ENCODE data around the gene GJE1.

Gene GJE1

DNA sequence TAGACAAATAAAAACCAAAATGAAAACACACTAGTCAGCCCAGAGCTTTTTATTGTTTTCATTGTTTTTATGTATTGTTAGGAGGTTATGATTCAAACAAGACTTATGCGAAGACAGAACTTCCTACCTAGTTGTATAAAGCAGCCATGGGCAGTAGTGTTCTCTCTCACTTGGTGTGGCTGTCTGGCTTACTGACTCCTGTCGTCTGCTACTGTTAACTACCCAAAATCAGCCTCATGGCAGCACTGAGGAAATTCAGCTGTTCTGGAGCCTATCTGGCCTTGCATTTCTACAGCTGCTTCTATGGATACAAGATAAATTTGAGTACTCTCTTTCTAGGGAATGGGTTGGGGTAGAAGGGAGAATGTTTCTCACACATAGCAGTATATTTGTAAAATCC, 34.8 kb downstream of the GJE1 start:
- H3K27ac ChIP-seq = no peak overlapping the region
- TF ChIP-seq, protein P1, sequence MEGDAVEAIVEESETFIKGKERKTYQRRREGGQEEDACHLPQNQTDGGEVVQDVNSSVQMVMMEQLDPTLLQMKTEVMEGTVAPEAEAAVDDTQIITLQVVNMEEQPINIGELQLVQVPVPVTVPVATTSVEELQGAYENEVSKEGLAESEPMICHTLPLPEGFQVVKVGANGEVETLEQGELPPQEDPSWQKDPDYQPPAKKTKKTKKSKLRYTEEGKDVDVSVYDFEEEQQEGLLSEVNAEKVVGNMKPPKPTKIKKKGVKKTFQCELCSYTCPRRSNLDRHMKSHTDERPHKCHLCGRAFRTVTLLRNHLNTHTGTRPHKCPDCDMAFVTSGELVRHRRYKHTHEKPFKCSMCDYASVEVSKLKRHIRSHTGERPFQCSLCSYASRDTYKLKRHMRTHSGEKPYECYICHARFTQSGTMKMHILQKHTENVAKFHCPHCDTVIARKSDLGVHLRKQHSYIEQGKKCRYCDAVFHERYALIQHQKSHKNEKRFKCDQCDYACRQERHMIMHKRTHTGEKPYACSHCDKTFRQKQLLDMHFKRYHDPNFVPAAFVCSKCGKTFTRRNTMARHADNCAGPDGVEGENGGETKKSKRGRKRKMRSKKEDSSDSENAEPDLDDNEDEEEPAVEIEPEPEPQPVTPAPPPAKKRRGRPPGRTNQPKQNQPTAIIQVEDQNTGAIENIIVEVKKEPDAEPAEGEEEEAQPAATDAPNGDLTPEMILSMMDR (conservative IDR thresholded peaks at IDR 0.05) = no peak
- TF ChIP-seq ZFX (IDR thresholded peaks at IDR 0.05) = no peak

DNA sequence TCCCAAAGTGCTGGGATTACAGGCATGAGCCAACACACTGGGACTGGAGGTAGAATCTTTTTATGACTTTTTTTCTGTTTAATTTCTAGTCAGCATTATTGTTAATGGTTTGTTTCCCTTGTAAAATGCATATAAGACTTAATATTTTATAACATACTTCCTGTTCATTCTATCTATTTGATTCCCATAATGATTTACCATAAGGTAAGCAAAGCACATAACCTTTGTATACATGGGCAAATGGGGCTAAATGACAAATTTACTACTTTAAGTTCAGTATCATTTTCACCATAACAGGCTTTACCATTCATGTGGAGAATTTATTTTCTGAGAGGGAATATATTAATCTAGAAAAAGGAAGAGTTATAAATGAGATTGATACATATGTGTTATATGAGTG, 38.6 kb downstream of the GJE1 start:
- no peak overlapping the region for H3K27ac ChIP-seq
- TF ChIP-seq, protein P1 (conservative IDR thresholded peaks at IDR 0.05) = no peak
- no peak for TF ChIP-seq ZFX (IDR thresholded peaks at IDR 0.05)

DNA sequence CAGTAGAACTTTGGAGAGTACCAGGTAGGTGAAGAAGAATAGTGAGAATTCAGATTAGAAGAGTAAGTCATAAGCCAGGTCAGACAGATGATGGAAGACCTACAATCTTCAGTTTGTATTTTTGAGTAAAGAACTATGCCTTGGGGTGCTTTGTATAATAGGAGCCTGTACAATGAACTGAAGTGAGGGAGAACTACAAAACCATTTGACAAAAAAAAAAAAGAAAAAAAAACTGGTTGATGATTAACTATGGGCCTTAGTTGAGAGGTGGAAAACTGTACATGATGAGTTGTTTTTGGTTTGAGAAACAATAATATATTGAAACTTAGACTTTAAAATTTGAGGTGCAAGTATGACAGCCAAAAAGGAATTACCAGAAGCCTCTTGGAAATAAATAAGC, 40.0 kb downstream of the GJE1 start:
- no peak for TF ChIP-seq ZFX (IDR thresholded peaks at IDR 0.05)
- TF ChIP-seq, protein P1 (conservative IDR thresholded peaks at IDR 0.05) = no peak
- H3K27ac ChIP-seq = no peak overlapping the region

DNA sequence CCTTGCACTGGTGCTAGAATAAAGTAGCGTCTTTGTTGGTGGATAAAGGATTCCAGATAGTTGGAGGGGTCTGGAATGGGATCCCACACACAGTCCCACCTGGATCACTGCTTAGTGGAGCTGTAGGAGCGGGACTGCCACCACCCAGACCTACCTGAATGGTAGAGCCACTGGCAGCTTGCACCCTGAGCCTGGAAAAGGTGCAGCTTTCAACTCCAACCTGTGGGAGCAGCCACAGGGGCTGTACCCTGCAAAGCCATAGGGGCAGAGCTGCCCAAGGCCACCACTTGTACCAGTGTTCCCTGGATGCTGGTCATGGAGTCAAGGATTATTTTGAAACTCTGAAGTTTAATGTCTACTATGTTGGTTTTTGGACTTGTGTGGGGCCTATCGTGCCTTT, 41.3 kb downstream of the GJE1 start:
- no peak overlapping the region for H3K27ac ChIP-seq
- TF ChIP-seq, protein P1 (conservative IDR thresholded peaks at IDR 0.05) = no peak
- TF ChIP-seq ZFX (IDR thresholded peaks at IDR 0.05) = no peak

DNA sequence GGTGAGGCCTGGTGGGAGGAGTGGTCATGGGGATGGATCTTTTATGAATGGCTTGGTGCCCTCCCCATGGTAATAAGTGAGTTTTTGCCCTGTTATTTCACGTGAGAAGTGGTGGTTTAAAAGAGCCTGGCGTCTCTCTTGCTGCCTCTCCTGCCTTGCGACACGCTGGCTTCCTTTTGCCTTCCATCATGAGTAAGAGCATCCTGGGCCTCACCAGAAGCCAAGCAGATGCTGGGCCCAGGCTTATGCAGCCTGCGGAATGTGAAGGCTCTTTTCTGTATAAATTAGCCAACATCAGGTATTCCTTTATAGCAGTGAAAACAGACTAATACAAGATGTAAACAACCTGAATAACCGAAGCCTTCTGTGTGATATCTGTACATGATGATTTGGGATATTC, 42.0 kb downstream of the GJE1 start:
- no peak overlapping the region for H3K27ac ChIP-seq
- TF ChIP-seq ZFX (IDR thresholded peaks at IDR 0.05) = no peak
- TF ChIP-seq, protein P1 (conservative IDR thresholded peaks at IDR 0.05) = no peak

DNA sequence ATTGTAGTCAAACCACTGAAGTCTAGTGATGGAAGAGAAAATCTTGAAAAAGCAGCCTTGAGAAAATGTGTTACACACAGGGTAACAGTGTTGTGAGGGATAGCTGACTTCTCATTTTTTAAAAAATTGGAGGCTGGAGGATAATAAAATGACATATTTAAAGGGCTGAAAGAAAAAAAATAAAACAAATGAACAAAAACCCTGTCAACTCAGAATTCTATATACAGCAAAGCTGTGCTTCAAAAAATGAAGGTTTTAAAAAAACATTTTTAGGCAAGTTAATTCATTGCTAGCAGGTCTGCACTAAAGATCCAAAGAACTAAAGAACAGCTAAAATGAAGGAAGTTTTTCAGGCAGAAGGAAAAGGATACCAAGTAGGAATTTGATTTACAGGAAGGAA, 45.4 kb downstream of the GJE1 start:
- TF ChIP-seq, protein P1 (conservative IDR thresholded peaks at IDR 0.05) = no peak
- no peak for TF ChIP-seq ZFX (IDR thresholded peaks at IDR 0.05)
- H3K27ac ChIP-seq = no peak overlapping the region

DNA sequence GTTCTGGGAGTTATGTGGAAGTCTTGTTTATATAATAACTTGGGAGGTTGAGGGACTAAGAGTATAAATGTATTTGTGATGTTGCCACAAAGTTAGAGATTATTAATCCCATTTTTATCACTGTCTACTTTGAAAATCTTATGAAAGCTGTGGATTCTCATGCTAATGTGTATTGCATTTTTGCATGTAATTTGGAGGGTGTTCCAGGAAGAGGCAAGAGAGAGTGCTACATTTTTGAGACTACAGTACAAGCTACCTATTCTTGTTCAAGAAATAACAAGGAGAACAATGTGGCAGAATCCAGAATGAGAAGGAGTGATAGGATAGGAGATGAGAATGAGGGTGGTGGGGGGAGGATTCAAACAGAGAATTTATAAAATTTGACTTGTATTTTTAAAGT, 49.3 kb downstream of the GJE1 start:
- H3K27ac ChIP-seq = no peak overlapping the region
- TF ChIP-seq, protein P1 (conservative IDR thresholded peaks at IDR 0.05) = no peak
- no peak for TF ChIP-seq ZFX (IDR thresholded peaks at IDR 0.05)

All from C4-2B (cell line).